ENCODE results near the gene GGNBP2.
"Not testable (repeated sequence)": the region's sequence is repeated elsewhere in the genome, so short reads cannot be mapped to it uniquely, and the experiment has no call there.

The GGNBP2 gene

DNA sequence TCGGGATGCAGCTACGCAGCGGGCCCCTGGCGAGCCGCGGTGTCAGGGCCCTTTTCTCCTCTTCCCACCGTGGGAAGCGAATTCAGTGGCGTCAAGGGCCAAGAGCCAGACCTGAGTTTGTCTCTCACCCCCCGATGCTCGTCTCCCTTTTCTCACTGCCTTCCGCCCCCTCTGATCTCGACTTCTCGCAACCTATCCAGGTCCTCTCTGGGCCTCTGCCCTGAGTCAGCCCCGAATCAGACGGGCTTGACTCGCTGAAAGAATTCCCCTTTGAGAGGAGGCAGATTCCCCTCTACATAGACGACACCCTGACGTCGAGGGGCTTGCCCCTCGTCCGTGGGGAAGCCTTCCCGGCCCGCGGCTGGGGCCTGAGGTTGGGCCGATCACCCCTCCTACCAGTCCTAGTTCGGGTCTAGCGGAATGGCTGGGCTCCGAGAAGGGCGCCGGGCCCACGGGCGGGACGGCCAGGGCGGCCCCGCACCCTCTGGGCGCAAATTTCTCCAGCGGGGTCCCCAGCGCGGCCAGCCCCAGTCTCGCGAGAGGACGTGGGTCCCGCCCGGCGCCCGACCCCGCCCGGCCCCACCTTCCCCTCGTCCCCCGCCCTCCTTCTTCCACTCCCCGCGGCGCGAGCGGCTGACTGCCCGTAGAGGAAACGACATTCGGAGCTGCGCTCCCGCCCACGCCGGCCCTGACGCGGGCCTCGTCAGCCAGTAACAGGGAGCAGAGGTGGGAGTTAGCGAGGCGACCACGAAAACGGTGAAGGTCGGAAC is at the start of gene GGNBP2:
GGNBP2 (plus strand) TSS at position 613 of the 770 bp plus-strand sequence. CDS start 806 bp downstream, outside the sequence.
- DNase-seq = peak; percentile 89

GRCh38 chr17:36495076-36495578 is 49.6 kb upstream of the GGNBP2 start:
- DNase-seq = no peak

DNA sequence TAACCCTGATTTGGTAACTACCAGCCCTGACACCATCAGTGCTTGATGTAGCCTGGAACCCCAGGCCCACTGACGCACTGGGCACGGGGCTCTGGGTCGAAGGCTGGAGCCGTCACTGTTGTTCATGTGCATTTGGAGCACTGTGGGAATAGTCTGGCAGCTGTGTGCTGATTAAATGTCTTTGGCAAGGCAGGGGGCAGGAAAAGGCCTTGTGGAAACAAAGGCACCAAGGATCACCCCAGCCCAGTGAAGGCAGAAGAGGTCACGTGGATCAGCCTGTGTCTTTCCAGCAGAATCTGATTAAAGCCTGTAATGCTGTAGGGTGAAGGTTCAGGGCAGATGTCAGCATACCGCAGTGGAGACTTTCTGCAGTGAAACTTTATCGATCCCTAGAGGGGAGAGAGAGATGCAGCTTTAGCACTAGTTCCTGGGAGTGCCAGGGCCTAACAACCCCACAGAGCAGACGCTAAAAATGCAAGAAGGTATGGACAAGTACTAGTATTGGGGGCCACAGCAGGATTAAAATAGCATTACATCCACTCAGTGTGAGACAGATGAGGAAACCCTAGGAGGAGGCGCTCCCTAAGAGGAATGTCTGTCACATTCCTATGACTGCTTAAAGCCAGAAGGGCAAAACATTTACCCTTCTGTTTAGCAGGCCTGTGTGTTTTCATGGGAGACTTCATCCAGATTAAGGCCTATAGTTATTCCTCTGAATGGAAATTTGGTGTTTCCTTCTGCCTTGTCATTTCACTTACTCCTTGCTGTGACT is 48.5 kb upstream of the GGNBP2 start:
- DNase-seq = no peak

- no peak for DNase-seq
Observed at GRCh38 chr17:36498155-36498554, 46.6 kb upstream of the GGNBP2 start.

DNA sequence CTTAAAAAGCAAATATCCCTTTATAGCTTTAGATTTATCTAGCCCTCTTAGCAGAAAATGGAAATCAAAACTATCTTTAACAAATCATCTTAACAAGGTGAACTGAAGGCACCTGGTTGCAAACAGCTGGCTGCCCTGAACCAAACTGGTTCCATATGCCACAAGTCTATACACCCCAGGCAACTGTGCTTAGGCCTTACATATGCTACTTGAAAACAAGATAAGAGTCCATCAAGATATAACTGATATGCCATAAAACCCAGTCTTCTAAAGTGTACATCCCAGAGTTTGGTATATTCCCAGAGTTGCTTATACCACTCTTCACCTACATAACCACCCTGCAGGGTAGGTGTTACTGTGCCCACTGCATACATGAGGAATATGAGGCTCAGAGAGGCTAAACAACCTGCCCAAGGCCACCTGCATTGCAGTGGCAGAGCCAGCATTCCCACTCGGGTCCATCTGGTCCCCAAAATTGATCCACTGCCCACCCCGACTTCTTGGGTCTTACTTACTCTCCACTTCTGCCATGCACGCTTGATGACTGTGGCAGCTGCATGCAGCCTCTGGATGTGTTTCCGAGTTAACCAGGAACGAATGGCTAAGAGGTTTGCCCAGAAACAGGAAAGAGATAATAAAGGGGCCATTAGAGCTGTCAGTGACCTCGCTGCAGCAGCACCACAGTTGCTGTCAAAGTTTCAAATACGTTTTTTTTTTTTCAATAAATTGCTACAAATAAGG is 46.0 kb upstream of the GGNBP2 start:
- no peak for DNase-seq

DNA sequence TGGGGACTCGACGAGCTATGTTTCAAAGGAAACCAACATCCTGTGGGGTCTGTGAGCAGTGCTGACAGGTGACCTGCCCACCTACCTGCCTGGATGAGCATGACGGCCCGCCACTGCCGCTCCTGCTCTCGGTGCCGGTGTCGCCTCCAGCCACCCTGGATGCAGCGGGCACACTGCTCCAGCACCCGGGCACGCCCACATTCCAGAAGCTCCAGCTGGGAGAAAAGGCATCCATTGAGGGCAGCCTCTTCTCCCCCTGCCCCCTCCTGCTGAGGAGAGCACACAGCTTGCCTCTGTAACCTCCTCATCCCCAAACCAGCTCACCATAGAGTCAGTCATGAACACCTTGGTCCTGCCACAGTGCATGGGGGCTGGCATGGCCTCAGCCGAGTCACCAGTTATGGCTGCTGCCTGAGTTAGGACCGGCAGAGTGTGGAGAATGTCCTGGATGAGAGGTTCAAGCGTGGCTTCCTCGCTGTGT is 43.9 kb upstream of the GGNBP2 start:
- DNase-seq = no peak

- DNase-seq = no peak
Observed at GRCh38 chr17:36501351-36501750, 43.4 kb upstream of the GGNBP2 start.

GRCh38 chr17:36501963-36502362 is 42.8 kb upstream of the GGNBP2 start:
- DNase-seq = no peak

GRCh38 chr17:36503456-36504155 is 41.1 kb upstream of the GGNBP2 start:
- no peak for DNase-seq

DNA sequence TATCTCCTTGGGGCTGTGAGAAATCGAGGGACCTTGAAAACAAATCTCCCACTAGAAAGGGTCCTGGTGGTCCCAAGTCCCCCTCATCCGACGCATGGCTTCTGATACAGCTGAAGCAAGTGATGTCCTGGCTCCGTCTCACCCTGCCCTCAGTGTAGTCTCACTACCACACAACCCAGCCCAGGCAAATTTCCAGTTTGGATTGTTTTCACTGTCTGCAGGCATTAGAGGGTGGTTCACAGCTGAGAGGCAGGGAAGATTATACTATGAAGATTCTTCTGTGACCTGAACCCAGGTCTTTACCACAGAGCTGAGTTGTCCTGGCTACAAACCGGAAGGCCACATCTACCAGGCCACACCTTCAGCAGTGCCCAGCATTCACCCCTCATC is 40.6 kb upstream of the GGNBP2 start:
- DNase-seq = no peak

- no peak for DNase-seq
Observed at GRCh38 chr17:36505171-36505570, 39.5 kb upstream of the GGNBP2 start.

- no peak for DNase-seq
Observed at GRCh38 chr17:36506249-36506826, 38.4 kb upstream of the GGNBP2 start.

GRCh38 chr17:36506831-36507230 is 37.9 kb upstream of the GGNBP2 start:
- DNase-seq = no peak

DNA sequence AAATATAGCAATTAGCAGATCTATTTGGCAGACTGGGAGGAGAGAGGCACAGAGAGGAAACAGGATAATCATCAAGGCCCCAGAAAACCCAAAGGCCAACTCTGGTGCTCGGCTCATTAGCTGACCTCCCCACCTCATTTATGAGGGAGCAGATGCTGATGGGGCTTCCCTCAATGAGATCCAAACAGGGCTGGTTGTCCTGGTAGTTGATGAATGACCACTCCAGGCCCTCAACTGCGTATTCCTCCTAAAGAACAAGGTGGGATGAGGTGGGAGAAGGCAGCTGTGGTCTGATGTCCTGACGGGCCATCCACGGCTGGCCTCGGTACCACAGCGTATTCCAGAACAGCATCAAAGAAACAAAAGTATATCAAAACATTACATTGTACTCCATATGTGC is 37.5 kb upstream of the GGNBP2 start:
- no peak for DNase-seq

- DNase-seq = not testable (repeated sequence)
Observed at GRCh38 chr17:36508439-36508838, 36.3 kb upstream of the GGNBP2 start.

GRCh38 chr17:36509272-36509985 is 35.3 kb upstream of the GGNBP2 start:
- DNase-seq = no peak

- DNase-seq = no peak
Observed at GRCh38 chr17:36510636-36511035, 34.1 kb upstream of the GGNBP2 start.

DNA sequence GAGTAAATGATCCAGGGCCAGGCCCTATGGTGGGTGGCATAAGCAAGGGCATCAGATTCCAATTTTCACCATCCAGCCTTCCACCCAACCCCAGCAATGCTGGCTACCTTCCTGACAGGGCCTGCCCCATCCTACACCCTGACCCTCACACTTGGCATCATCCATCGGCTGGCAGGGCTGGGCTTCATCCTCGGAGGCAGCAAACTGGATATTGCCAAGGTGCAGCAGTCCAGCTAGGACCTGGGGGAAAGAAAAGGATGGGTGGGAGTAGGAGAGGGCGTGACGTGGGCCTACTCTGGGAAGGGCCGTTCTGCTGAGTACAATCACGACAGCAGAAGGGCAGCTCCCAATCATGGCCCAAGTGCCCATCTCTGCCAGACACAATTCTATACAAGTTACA is 33.5 kb upstream of the GGNBP2 start:
- no peak for DNase-seq

GRCh38 chr17:36512641-36513040 is 32.1 kb upstream of the GGNBP2 start:
- DNase-seq = no peak

- no peak for DNase-seq
Observed at GRCh38 chr17:36514856-36515255, 29.9 kb upstream of the GGNBP2 start.

GRCh38 chr17:36515837-36516236 is 28.9 kb upstream of the GGNBP2 start:
- DNase-seq = no peak

- no peak for DNase-seq
Observed at GRCh38 chr17:36523113-36523512, 21.6 kb upstream of the GGNBP2 start.
